ENCODE results near the gene PPP2R5D.

Gene PPP2R5D

DNA sequence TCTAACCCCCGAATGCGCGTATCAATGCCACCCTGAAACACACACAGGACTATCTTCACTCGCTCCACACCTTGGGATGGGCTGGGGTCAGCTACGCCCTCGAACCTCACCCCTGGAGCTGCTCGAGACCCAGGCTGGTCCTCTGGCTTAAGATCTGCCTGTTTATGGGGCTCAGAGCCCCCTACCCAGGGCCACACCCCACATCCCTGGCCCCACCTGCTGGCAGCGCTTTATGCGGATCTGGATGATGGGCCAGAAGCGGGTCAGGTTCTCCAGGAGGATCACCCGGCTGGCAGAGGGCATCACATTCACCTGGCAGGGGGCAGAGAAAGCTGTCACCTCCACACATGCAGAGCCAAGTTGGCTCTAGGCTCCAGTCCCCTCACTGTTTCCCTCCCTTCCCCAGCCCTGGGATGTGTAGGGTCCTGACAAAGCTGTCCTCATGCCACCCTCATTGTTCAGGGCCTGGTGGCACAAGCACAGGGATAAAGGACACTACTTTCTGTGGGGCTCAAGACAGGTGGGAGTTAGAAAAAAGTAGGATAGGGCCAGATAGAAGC lies 61.1 kb downstream of the PPP2R5D start:
- TF ChIP-seq, protein P1, sequence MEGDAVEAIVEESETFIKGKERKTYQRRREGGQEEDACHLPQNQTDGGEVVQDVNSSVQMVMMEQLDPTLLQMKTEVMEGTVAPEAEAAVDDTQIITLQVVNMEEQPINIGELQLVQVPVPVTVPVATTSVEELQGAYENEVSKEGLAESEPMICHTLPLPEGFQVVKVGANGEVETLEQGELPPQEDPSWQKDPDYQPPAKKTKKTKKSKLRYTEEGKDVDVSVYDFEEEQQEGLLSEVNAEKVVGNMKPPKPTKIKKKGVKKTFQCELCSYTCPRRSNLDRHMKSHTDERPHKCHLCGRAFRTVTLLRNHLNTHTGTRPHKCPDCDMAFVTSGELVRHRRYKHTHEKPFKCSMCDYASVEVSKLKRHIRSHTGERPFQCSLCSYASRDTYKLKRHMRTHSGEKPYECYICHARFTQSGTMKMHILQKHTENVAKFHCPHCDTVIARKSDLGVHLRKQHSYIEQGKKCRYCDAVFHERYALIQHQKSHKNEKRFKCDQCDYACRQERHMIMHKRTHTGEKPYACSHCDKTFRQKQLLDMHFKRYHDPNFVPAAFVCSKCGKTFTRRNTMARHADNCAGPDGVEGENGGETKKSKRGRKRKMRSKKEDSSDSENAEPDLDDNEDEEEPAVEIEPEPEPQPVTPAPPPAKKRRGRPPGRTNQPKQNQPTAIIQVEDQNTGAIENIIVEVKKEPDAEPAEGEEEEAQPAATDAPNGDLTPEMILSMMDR (conservative IDR thresholded peaks at IDR 0.05) = no peak
- H3K27ac ChIP-seq = no peak overlapping the region

DNA sequence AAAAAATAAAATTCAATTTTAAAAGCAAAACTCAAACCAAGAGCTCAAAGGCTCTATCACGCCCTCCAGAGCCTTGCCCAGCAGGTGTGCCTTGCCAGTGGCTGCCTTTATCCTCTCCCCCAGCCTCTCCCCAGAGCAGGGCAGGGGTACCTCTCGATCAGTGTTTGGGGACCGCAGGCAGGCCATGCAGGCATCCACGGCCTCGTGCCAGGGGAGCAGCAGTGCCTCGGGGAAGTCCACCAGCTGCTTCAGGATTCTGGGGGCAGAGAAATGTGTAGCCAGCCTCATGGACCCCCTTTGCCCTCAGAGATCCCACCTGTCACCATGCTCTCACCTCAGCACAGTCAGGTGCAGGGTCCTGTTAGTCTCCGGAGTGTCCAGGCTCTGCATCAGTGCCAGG lies 63.6 kb downstream of the PPP2R5D start:
- no peak overlapping the region for H3K27ac ChIP-seq
- TF ChIP-seq, protein P1 (conservative IDR thresholded peaks at IDR 0.05) = no peak

DNA sequence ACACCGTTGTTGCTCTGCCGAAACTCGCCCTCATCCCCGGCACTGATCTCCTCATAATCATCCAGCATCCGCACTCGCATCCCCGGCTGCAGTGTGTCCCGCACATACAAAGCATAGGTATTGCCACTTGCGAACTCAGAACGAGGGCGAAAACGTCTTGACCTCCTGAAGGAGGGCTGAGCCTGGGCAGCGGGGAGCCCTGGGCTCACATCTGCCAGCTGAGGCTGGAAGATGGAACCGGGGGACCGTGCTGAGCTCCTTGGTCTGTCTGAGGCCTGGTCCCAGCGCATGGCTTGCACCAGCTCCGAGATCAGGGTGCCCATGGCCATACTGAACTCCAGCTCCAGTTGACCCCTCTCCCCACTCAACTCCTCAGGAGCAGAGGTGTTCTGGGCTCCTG lies 66.6 kb downstream of the PPP2R5D start:
- TF ChIP-seq, protein P1 (conservative IDR thresholded peaks at IDR 0.05) = no peak
- no peak overlapping the region; the same call in 1 of the 2 replicates for H3K27ac ChIP-seq

DNA sequence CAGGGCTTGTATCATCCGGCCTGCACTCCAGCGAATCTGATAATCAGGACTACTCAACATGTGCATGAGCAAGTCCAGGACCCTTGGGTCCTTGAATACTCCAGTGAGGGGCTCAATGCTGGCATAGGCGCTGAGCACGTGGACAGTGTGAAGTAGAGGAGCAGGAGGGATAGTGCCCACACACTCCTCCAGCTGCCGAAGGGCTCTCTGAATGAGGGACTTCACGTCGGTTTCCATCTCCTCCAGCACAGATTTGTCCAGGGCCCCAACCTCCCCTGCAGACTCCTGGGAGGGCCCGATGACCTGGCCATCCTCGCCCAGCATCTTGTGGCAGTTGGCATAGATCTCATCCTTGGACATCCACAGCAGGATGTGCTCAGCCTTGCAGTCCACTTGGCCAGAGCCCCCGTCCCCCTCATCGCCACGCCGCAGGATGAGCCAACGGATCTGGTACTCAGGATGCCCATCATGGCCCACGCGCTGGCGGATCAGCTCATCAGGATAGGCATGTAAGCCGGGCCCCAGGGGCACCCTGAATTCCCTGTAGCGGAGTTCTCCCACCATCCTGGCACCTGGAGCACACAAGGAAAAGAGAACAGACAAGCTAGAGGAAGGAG lies 68.0 kb downstream of the PPP2R5D start:
- TF ChIP-seq, protein P1 (conservative IDR thresholded peaks at IDR 0.05) = no peak
- H3K27ac ChIP-seq = peak overlapping the region; percentile 94

DNA sequence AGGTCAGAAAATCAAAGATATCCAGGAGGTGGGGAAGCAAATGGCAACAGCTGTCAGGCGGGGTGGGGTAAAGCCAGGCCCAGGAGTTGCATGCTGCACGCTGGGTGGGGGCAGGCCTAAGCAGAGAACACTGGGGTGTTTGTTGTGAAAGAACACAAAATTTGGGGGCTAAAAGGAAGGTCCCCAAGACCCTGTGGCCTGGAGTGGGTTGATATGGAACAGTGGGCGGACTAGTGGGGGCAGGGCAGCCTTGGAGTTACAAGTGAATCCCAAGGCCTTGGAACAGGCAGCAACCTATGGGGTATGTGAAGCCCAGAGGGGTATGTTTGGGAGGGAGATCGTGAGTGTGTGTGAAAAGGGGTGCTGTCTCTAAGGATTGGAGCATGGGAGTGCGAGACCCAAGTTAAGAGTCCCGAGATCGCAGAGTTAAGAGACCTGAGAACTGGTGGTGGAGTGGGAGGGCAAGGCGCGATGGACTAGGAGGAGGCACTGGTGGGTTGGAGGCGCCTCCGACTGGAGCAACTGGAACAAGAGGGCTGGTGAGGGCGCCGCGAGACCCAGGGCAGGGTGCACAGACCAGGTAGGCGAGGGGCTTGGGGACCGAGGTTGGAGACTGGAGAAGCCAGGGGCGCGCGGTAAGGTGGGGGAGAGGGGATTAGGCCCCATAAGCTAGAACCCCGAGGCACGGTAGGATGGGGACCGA lies 68.6 kb downstream of the PPP2R5D start:
- TF ChIP-seq, protein P1 (conservative IDR thresholded peaks at IDR 0.05) = no peak
- peak overlapping the region; percentile 94 for H3K27ac ChIP-seq

DNA sequence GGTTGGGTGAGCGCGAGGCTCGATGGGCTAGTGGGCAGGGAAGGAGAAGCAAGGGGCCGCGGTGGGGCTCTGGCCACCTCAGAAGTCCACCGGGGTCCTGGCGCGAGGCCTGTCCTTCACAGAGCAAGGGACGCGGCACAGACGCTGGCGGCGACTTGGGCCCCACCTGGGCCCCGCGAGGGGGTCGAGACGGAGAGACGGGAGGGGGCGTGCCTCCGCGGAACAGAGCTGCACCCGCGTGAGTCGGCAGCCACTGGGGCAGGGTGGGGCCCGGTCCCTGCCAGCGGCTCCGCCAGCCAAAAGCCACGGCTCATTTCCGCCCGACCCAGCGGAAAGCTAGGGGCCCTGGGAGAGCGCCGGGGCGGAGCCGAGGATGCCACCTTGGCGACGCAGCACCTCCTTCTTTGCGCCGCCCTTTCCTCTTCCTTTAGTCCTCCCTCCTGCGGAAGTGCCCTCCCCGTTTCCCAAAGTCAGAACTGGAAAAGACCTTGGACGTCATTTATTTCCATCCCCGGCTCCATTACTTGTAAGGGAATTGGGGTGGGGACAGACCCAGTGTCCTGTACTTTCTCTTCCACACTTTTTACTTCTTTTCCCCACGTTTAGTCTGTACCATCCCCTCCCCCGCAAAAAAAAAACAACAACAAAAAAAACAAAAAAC lies 69.3 kb downstream of the PPP2R5D start, which contains the start of gene CUL7:
TSS of gene CUL7 (minus strand) at position 307 of the 661 bp plus-strand sequence. CDS start 1,063 bp downstream, outside the sequence.
- peak within 1 kb of the TSS; percentile 94 for H3K27ac ChIP-seq
- TF ChIP-seq, protein P1 (conservative IDR thresholded peaks at IDR 0.05) = no peak
